Panc1 (cell line): ENCODE data around the gene HAUS1.

Experiments
- CTCF ChIP-seq: fragments of 450-650 bp; IDR thresholded peaks from 2 replicates; pipeline ENCODE4 v1.5.1; 2017; ENCODE audit warnings: mild to moderate bottlenecking
- REST ChIP-seq, 2 experiments: IDR thresholded peaks; 2 replicates each; pipeline ENCODE4 v1.6.1; 2011 to 2012; ENCODE audit warnings: low read depth in 2 of 2, control low read depth in 1 of 2, low read length in 1 of 2, mild to moderate bottlenecking in 1 of 2, moderate library complexity in 1 of 2; ENCODE audit not compliant: insufficient read depth in 1 of 2
- TCF7L2 ChIP-seq: IDR thresholded peaks from 2 replicates; pipeline ENCODE4 v1.6.1; 2011; ENCODE audit warnings: mild to moderate bottlenecking, low read depth, low read length, inconsistent platforms

- TF ChIP-seq CTCF (no peak), REST (IDR thresholded peaks at IDR 0.05; ENCODE audit: insufficient read depth in 1 of 2, low read depth in 2 of 2, low read length in 1 of 2) (no peak), TCF7L2 (no peak)
Observed at GRCh38 chr18:46070815-46071652, 33.2 kb upstream of the HAUS1 start.
